ENCODE results near the gene EVI5. TPM values are rescaled to one million over a fixed set of nuclear protein-coding genes. Genes with fewer than 3 reads are reported as not detected.
"Not testable (repeated sequence)": the region's sequence is repeated elsewhere in the genome, so short reads cannot be mapped to it uniquely, and the experiment has no call there.

Gene EVI5
- total and polyA plus RNA-seq, 2 experiments from 2014 or later: 16.3 to 30.8 TPM

DNA sequence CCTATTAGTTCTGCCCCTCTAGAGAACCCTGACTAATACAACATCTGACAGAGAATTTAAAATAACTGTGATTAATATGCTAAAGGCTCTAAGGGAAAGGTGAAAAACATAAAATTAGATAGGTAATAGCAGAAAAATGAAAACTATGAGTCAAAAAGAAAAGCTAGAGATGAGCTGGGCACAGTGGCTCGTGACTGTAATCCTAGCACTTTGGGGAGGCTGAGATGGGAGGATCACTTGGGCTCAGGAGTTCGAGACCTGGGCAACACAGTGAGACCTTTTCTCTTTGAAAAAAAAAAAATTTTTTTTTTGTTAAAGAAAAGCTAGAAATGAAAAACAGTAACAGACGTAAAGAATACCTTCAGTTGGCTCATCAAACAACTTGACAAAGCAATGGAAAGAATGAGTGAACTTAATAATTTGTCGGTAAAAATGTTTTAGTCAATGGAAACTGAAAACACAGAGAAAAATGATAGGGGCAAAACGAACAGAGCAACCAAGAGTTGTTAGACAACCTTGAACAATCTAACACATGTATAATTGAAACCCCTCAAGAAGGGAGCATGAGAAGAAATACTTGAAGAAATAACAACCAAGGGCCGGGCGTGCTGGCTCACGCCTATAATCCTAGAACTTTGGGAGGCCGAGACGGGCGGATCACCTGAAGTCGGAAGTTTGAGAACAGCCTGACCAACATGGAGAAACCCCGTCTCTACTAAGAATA lies 165.3 kb downstream of the EVI5 start:
- DNase-seq (ENCODE audit: low read depth in 1 of 2, low spot score in 1 of 2): no peak
- no peaks in the 10 kb centered on the region for H3K9me3 ChIP-seq (ENCODE audit: low read depth)
- TF ChIP-seq, protein P1, sequence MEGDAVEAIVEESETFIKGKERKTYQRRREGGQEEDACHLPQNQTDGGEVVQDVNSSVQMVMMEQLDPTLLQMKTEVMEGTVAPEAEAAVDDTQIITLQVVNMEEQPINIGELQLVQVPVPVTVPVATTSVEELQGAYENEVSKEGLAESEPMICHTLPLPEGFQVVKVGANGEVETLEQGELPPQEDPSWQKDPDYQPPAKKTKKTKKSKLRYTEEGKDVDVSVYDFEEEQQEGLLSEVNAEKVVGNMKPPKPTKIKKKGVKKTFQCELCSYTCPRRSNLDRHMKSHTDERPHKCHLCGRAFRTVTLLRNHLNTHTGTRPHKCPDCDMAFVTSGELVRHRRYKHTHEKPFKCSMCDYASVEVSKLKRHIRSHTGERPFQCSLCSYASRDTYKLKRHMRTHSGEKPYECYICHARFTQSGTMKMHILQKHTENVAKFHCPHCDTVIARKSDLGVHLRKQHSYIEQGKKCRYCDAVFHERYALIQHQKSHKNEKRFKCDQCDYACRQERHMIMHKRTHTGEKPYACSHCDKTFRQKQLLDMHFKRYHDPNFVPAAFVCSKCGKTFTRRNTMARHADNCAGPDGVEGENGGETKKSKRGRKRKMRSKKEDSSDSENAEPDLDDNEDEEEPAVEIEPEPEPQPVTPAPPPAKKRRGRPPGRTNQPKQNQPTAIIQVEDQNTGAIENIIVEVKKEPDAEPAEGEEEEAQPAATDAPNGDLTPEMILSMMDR (IDR thresholded peaks at IDR 0.05; ENCODE audit: low read depth, low read length): no peak
- H3K27ac ChIP-seq: no peak overlapping the region
- H3K4me1 ChIP-seq (ENCODE audit: low read depth): no peaks in the 10 kb centered on the region
- H3K4me3 ChIP-seq: no peak overlapping the region
- no peaks in the 10 kb centered on the region for H3K27me3 ChIP-seq
- H3K36me3 ChIP-seq: no peaks in the 10 kb centered on the region

GRCh38 chr1:92601044-92601443 lies 183.9 kb downstream of the EVI5 start:
- no peak for DNase-seq (ENCODE audit: low read depth in 1 of 2, low spot score in 1 of 2)
- no peaks in the 10 kb centered on the region for H3K27me3 ChIP-seq
- no peak overlapping the region for H3K27ac ChIP-seq
- no peaks in the 10 kb centered on the region for H3K9me3 ChIP-seq (ENCODE audit: low read depth)
- no peak overlapping the region for H3K4me3 ChIP-seq
- TF ChIP-seq, protein P1 (IDR thresholded peaks at IDR 0.05; ENCODE audit: low read depth, low read length): no peak
- H3K36me3 ChIP-seq: no peaks in the 10 kb centered on the region
- no peaks in the 10 kb centered on the region for H3K4me1 ChIP-seq (ENCODE audit: low read depth)

DNA sequence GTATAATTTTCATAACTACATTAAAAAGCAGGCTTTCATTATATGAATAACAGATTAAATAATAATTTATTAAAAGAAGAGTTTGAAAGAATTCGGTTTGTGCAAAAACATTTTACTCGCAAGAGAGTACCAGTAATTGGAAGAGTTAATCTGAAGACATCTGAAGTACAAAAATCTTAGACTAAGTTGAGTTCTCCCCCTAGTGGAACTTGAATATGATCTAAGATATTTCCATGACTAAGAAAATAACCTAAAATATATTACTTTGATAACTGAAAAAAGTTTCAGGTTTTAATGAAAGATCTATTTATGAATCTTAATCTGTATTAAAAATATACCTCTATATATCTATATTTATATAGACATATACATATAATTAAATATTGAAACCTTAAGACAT lies 185.7 kb downstream of the EVI5 start:
- no peaks in the 10 kb centered on the region for H3K4me1 ChIP-seq (ENCODE audit: low read depth)
- H3K36me3 ChIP-seq: no peaks in the 10 kb centered on the region
- TF ChIP-seq, protein P1 (IDR thresholded peaks at IDR 0.05; ENCODE audit: low read depth, low read length): peak; percentile 51
- H3K27ac ChIP-seq: no peak overlapping the region
- no peaks in the 10 kb centered on the region for H3K27me3 ChIP-seq
- H3K9me3 ChIP-seq (ENCODE audit: low read depth): no peaks in the 10 kb centered on the region
- no peak overlapping the region for H3K4me3 ChIP-seq
- DNase-seq (ENCODE audit: low read depth in 1 of 2, low spot score in 1 of 2): peak; percentile 2 to 64

GRCh38 chr1:92589361-92589760 lies 195.5 kb downstream of the EVI5 start:
- not testable (repeated sequence) for H3K36me3 ChIP-seq; H3K27me3 ChIP-seq; H3K27ac ChIP-seq; H3K4me1 ChIP-seq (ENCODE audit: low read depth); H3K4me3 ChIP-seq; H3K9me3 ChIP-seq (ENCODE audit: low read depth); DNase-seq (ENCODE audit: low read depth in 1 of 2, low spot score in 1 of 2)

DNA sequence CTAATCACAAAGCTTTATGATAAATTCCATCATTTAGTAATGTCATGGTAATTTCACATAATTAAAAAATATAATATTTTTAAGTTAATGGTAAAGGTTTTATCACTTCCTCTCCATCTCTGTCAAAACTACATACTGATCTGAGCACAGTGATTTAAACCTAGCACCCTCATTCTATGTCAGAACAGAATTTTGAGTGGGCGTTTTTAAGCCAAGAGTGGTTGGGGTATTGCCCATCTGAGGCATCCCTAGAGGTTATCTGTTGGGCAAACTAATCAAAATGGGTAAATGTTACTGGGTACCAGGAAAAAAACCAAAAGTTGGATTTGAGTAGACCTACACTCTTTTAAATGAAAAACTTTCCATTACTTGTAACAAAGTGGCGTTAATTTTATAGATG lies 197.5 kb downstream of the EVI5 start:
- DNase-seq (ENCODE audit: low read depth in 1 of 2, low spot score in 1 of 2): no peak
- H3K27me3 ChIP-seq: no peaks in the 10 kb centered on the region
- H3K36me3 ChIP-seq: no peaks in the 10 kb centered on the region
- no peaks in the 10 kb centered on the region for H3K4me1 ChIP-seq (ENCODE audit: low read depth)
- H3K9me3 ChIP-seq (ENCODE audit: low read depth): no peaks in the 10 kb centered on the region
- TF ChIP-seq, protein P1 (IDR thresholded peaks at IDR 0.05; ENCODE audit: low read depth, low read length): no peak
- no peak overlapping the region for H3K4me3 ChIP-seq
- H3K27ac ChIP-seq: no peak overlapping the region

GRCh38 chr1:92585831-92586230 lies 199.1 kb downstream of the EVI5 start:
- Histone ChIP-seq H3K9me3 (ENCODE audit: low read depth) (no peaks in the 10 kb centered on the region), H3K27me3 (no peaks in the 10 kb centered on the region), H3K27ac (no peak overlapping the region), H3K36me3 (no peaks in the 10 kb centered on the region), H3K4me3 (no peak overlapping the region), H3K4me1 (ENCODE audit: low read depth) (no peaks in the 10 kb centered on the region)
- TF ChIP-seq, protein P1 (IDR thresholded peaks at IDR 0.05; ENCODE audit: low read depth, low read length): no peak
- no peak for DNase-seq (ENCODE audit: low read depth in 1 of 2, low spot score in 1 of 2)

DNA sequence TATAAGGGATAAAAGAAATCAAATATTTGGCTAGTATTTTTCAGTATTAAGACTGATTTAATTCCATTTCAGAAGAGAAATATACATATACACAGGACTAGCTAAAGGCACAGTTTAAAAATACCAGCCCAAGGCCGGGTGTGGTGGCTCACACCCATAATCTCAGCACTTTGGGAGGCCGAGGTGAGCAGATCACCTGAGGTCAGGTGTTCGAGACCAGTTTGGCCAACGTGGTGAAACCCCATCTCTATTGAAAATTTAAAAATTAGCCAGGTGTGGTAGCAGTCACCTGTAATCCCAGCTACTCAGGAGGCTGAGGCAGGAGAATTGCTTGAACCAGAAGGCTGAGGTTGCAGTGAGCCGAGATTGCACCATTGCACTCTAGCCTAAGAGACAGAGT lies 200.1 kb downstream of the EVI5 start:
- not testable (repeated sequence) for DNase-seq (ENCODE audit: low read depth in 1 of 2, low spot score in 1 of 2); H3K27ac ChIP-seq; H3K4me1 ChIP-seq (ENCODE audit: low read depth); H3K27me3 ChIP-seq; H3K4me3 ChIP-seq; H3K9me3 ChIP-seq (ENCODE audit: low read depth); H3K36me3 ChIP-seq
